T-helper 17 cell (primary cell): ENCODE results near the gene TGFBR1. TPM values are rescaled to one million over a fixed set of nuclear protein-coding genes. Genes with fewer than 3 reads are reported as not detected.
A peak's percentile ranks its signal among the peaks of the same experiment; 100 is the strongest.
"Not testable (repeated sequence)": the region's sequence is repeated elsewhere in the genome, so short reads cannot be mapped to it uniquely, and the experiment has no call there.

ENCODE experiments used
- ATAC-seq: fragments of 150-1000 bp; cut with Tn5 transposase; 2 replicates; pipeline ENCODE4 v1.10.0; 2021; ENCODE audit warnings: mild to moderate bottlenecking, moderate library complexity
- DNase-seq, 3 donors: peaks; one replicate each; pipeline versions ENCODE4 v3.0.0 to v3.0.0-alpha.2; 2020 to 2021
- H3K9me3 ChIP-seq: one replicate; pipeline ENCODE4 v1.7.0; 2013; ENCODE audit warnings: low read length, mild to moderate bottlenecking; ENCODE audit not compliant: control insufficient read depth, poor library complexity, severe bottlenecking
- H3K27ac Mint-ChIP-seq: one replicate; pipeline ENCODE4 v1.8.0; 2022; ENCODE audit warnings: mild to moderate bottlenecking, moderate library complexity, mixed read lengths
- H3K27me3 Mint-ChIP-seq: one replicate; pipeline ENCODE4 v1.8.0; 2022; ENCODE audit warnings: mixed read lengths
- H3K36me3 Mint-ChIP-seq: one replicate; pipeline ENCODE4 v1.8.0; 2022; ENCODE audit warnings: low read depth, mixed read lengths
- H3K4me1 Mint-ChIP-seq: one replicate; pipeline ENCODE4 v1.8.0; 2022; ENCODE audit warnings: mild to moderate bottlenecking, mixed read lengths
- H3K4me3 Mint-ChIP-seq: one replicate; pipeline ENCODE4 v1.8.0; 2022; ENCODE audit warnings: mild to moderate bottlenecking, moderate library complexity, mixed read lengths
- total RNA-seq, 4 donors: library from RNA in 2 of 4; stranded (reverse) in 2 of 4; gene quantifications; one replicate each; pipeline ENCODE4 v1.2.3 and lab custom pipeline; 2022 to 2026

Gene TGFBR1
- total RNA-seq, 2 donors from 2014 or later = 23.5 to 29.1 TPM

DNA sequence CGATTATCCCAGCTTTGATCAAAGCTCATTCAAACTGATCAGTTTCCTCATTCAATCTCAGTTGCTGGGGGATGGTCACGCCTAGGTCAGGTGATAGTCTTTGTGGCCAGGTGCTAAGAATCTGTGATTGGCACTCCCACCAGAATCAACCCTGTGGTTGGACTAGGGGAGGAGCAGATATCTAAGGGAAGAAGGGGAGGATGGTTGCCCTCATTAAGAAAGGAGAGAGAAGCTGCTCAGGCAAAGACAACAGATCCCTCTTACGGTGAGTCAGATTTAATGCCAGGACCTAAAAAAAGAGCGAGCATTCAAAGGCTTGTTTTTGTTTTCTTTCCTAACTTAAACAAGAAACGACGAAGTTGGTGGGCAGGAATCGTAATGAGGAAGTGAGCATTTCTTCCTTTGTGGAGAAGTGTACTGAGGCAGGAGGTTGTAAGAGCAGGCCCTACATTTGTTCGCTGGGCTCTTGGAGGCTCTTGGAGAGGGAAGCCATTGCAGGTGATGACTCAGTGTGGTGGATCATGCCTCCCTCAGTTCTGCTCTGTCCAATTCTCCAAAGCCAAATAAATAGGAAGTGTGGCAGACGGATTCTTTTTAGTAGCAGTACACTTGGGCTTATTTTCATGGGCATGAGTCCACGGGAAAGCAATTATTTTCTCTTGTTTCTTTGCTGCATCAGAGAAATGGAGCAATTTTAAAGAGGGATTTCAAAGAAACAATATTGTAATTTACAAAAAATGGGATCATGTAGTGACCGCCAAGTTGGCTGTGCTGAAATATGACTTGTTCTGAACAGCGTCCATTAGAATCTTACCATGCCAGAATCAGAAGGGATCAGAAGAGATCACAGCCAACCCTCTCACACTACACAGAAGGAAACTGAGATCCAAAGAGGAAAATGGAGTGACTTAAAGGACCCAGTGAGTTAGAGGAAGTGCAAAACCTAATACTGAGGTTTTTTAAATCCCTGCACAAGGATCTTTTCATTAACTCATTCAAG is 18.7 kb upstream of the TGFBR1 start:
- no peaks in the 10 kb centered on the region for H3K9me3 ChIP-seq
- no peak for DNase-seq
- Mint-ChIP-seq H3K36me3 (peaks cover 2% of the 10 kb centered on the region), H3K27me3 (no peaks in the 10 kb centered on the region), H3K27ac (peak overlapping the region; percentile 22), H3K4me3 (no peak overlapping the region), H3K4me1 (peaks cover 30% of the 10 kb centered on the region)
- ATAC-seq = peak; percentile 25

DNA sequence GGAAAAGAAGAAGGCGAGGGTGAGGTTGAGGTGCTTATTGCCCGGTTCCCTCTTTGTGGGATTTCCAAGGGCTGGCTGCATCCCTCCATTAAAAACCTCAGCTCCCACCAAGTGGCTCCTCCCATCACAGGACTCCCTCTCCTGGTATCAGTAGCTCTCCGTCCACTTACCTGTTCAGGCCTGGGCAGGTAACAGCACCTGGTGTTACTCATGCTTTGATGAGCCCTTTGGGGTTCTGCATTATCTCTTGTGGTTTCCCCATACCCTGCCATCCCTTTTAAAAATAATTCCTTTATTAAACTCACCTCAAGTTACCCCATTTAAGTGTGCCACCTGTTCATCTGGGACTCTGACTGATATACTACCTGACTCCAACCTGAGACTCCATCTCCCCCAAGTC is 17.5 kb upstream of the TGFBR1 start:
- no peaks in the 10 kb centered on the region for H3K9me3 ChIP-seq
- H3K36me3 Mint-ChIP-seq = peaks cover 2% of the 10 kb centered on the region
- ATAC-seq = no peak
- H3K4me1 Mint-ChIP-seq = peaks cover 39% of the 10 kb centered on the region
- H3K27me3 Mint-ChIP-seq = no peaks in the 10 kb centered on the region
- no peak for DNase-seq
- H3K27ac Mint-ChIP-seq = no peak overlapping the region
- H3K4me3 Mint-ChIP-seq = no peak overlapping the region

- DNase-seq (no peak), ATAC-seq (no peak)
- H3K4me3 Mint-ChIP-seq = no peak overlapping the region
- no peaks in the 10 kb centered on the region for H3K9me3 ChIP-seq
- no peaks in the 10 kb centered on the region for H3K27me3 Mint-ChIP-seq
- H3K27ac Mint-ChIP-seq = peak overlapping the region; percentile 59
- H3K4me1 Mint-ChIP-seq = peaks cover 39% of the 10 kb centered on the region
- peaks cover 2% of the 10 kb centered on the region for H3K36me3 Mint-ChIP-seq
Observed at GRCh38 chr9:99090336-99091130, 14.4 kb upstream of the TGFBR1 start.

GRCh38 chr9:99092643-99093491 is 12.0 kb upstream of the TGFBR1 start:
- DNase-seq (no peak), ATAC-seq (peak; percentile 72)
- H3K27me3 Mint-ChIP-seq = no peaks in the 10 kb centered on the region
- H3K36me3 Mint-ChIP-seq = peaks cover 2% of the 10 kb centered on the region
- peak overlapping the region; percentile 85 for H3K4me3 Mint-ChIP-seq
- H3K9me3 ChIP-seq = no peaks in the 10 kb centered on the region
- peak overlapping the region; percentile 59 for H3K27ac Mint-ChIP-seq
- peaks cover 40% of the 10 kb centered on the region for H3K4me1 Mint-ChIP-seq

GRCh38 chr9:99093492-99093791 is 11.5 kb upstream of the TGFBR1 start:
- H3K27me3 Mint-ChIP-seq = no peaks in the 10 kb centered on the region
- peak overlapping the region; percentile 1 for H3K27ac Mint-ChIP-seq
- ATAC-seq (no peak), DNase-seq (no peak)
- H3K9me3 ChIP-seq = no peaks in the 10 kb centered on the region
- H3K4me1 Mint-ChIP-seq = peaks cover 39% of the 10 kb centered on the region
- H3K36me3 Mint-ChIP-seq = peaks cover 2% of the 10 kb centered on the region
- peak overlapping the region; percentile 85 for H3K4me3 Mint-ChIP-seq

DNA sequence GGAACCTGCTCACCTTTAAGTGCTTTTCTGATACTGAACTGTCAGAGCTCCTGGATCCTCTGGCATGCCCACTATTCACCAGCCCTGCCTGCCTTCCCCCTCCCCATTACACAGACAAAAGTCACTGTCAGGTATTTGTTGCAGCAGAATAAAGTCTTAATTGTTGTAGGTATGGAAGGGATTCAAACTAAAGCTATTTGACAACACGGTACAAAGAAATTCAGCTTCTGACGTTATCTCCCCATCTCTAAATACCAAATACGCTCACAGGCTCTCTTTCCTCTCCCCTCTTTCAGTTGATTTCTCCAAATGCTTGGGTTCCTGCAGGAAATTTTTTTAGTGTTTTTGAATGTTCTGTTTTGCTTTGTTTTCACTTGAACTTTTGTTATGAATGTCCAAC is 9.3 kb upstream of the TGFBR1 start:
- DNase-seq = no peak
- no peak overlapping the region for H3K27ac Mint-ChIP-seq

DNA sequence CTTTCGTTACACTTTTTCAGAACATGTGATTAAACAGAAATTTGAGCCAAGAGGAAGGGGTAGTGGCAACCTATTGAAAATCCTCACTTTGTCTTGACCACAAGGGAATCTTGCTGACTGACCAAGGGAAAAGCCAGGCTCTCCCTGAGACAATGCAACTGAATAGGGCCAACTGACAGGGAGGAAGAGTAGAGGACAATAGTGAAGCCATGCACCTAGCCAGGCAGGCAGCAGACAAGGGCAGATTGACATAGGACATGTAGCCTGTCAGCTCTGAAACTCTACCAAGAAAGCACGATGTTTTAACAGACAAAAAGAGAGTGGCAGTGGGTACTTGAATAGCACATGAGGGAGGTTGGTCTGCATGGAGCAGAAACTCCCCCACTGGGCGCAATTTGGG is 8.5 kb upstream of the TGFBR1 start:
- DNase-seq (no peak), ATAC-seq (no peak)
- H3K4me1 Mint-ChIP-seq = peaks cover 32% of the 10 kb centered on the region
- no peak overlapping the region for H3K4me3 Mint-ChIP-seq
- H3K36me3 Mint-ChIP-seq = no peaks in the 10 kb centered on the region
- peak overlapping the region; percentile 81 for H3K27ac Mint-ChIP-seq
- no peaks in the 10 kb centered on the region for H3K9me3 ChIP-seq
- H3K27me3 Mint-ChIP-seq = no peaks in the 10 kb centered on the region

More for the DNA sequence above, 9.3 kb upstream of the TGFBR1 start:
- Mint-ChIP-seq H3K4me1 (peaks cover 38% of the 10 kb centered on the region), H3K36me3 (no peaks in the 10 kb centered on the region), H3K4me3 (no peak overlapping the region), H3K27me3 (no peaks in the 10 kb centered on the region)
- no peaks in the 10 kb centered on the region for H3K9me3 ChIP-seq
- ATAC-seq = no peak

DNA sequence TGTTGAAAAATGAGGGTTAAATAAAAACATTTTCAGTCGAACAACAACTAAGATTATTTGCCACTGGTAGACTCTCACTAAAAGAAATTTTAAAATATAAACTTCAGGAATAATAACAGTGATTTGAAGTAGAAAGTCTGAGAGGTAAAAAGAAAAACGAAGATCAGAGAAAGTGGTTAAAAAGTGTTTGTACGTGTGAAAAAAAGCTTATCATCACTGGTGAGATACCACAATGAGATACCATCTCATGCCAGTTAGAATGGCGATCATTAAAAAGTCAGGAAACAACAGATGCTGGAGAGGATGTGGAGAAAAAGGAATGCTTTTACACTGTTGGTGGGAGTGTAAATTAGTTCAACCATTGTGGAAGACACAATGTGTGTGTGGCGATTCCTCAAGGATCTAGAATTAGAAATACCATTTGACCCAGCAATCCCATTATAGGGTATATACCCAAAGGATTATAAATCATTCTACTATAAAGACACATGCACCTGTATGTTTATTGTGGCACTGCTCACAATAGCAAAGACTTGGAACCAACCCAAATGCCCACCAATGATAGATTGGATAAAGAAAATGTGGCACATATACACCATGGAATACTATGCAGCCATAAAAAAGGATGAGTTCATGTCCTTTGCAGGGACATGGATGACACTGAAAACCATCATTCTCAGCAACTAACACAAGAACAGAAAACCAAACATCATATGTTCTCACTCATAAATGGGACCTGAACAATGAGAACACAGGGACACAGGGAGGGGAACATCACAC is 4.9 kb upstream of the TGFBR1 start:
- peaks cover 28% of the 10 kb centered on the region for H3K4me1 Mint-ChIP-seq
- not testable (repeated sequence) for H3K9me3 ChIP-seq, DNase-seq, H3K27me3 Mint-ChIP-seq, H3K36me3 Mint-ChIP-seq, H3K27ac Mint-ChIP-seq, ATAC-seq, H3K4me3 Mint-ChIP-seq

GRCh38 chr9:99101271-99101670 is 3.6 kb upstream of the TGFBR1 start:
- H3K36me3 Mint-ChIP-seq = no peaks in the 10 kb centered on the region
- ATAC-seq = no peak
- H3K27ac Mint-ChIP-seq = no peak overlapping the region
- H3K9me3 ChIP-seq = no peaks in the 10 kb centered on the region
- DNase-seq = no peak
- no peak overlapping the region for H3K4me3 Mint-ChIP-seq
- H3K4me1 Mint-ChIP-seq = peaks cover 25% of the 10 kb centered on the region
- H3K27me3 Mint-ChIP-seq = no peaks in the 10 kb centered on the region

DNA sequence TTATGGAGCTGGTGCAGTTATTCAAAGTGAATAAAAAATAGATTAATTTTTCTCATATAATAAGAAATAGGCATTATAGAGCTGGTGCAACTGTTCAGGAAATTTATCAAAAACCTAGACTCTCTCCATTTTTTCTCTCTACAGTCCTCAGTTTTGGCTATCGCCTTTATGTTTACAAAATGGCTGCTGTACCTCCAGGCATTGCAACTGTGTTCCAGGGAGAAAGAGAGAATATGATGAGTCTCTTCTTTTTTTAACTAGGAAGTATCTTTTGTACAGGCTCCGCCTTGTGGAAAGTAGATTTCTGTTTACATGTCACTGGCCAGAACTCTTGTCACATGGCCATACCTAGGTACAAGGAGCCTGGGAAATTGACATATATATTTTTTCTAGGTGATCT is 3.1 kb upstream of the TGFBR1 start:
- Mint-ChIP-seq H3K4me3 (no peak overlapping the region), H3K4me1 (peaks cover 23% of the 10 kb centered on the region), H3K36me3 (no peaks in the 10 kb centered on the region), H3K27ac (no peak overlapping the region), H3K27me3 (no peaks in the 10 kb centered on the region)
- DNase-seq = no peak
- no peaks in the 10 kb centered on the region for H3K9me3 ChIP-seq
- ATAC-seq = no peak

GRCh38 chr9:99103054-99103895 is 1.6 kb upstream of the TGFBR1 start:
- no peaks in the 10 kb centered on the region for H3K9me3 ChIP-seq
- DNase-seq (no peak), ATAC-seq (no peak)
- no peaks in the 10 kb centered on the region for H3K36me3 Mint-ChIP-seq
- H3K27ac Mint-ChIP-seq = peak overlapping the region; percentile 94
- H3K4me3 Mint-ChIP-seq = peak overlapping the region; percentile 95
- H3K4me1 Mint-ChIP-seq = peaks cover 33% of the 10 kb centered on the region
- H3K27me3 Mint-ChIP-seq = no peaks in the 10 kb centered on the region
